HFF-Myc (cell line): ENCODE results near the gene CIT.

Experiments
- DNase-seq: peaks from one replicate; pipeline ENCODE4 v3.0.0-alpha.2; 2011; ENCODE audit warnings: low read depth; ENCODE audit errors: extremely low read depth
- H3K4me3 ChIP-seq: replicated peaks from 2 replicates; pipeline ENCODE4 v1.5.1; 2011; ENCODE audit warnings: low read depth, mild to moderate bottlenecking, control low read depth, low read length
- CTCF ChIP-seq: IDR thresholded peaks from 2 replicates; pipeline ENCODE4 v1.5.1; 2012; ENCODE audit warnings: mild to moderate bottlenecking, low read depth, low read length, control low read depth; ENCODE audit errors: missing control alignments

CIT gene

GRCh38 chr12:119676573-119676972, 200.5 kb downstream of the CIT start:
- no peak for TF ChIP-seq CTCF
- no peak overlapping the region for H3K4me3 ChIP-seq
- no peak for DNase-seq

GRCh38 chr12:119676022-119676421, 201.1 kb downstream of the CIT start:
- no peak for TF ChIP-seq CTCF
- no peak for DNase-seq
- no peak overlapping the region for H3K4me3 ChIP-seq

- no peak for TF ChIP-seq CTCF
- no peak for DNase-seq
- H3K4me3 ChIP-seq, result no peak overlapping the region
Observed at GRCh38 chr12:119674560-119674959, 202.6 kb downstream of the CIT start.

GRCh38 chr12:119673634-119674033, 203.5 kb downstream of the CIT start:
- no peak overlapping the region for H3K4me3 ChIP-seq
- TF ChIP-seq CTCF, result no peak
- DNase-seq, result no peak

GRCh38 chr12:119672194-119672593, 204.9 kb downstream of the CIT start:
- H3K4me3 ChIP-seq, result no peak overlapping the region
- no peak for DNase-seq
- no peak for TF ChIP-seq CTCF

- TF ChIP-seq CTCF, result no peak
- H3K4me3 ChIP-seq, result no peak overlapping the region
- DNase-seq, result no peak
Observed at GRCh38 chr12:119671070-119671469, 206.1 kb downstream of the CIT start.

- H3K4me3 ChIP-seq, result peak overlapping the region; percentile 81
- DNase-seq, result no peak
- no peak for TF ChIP-seq CTCF
Observed at GRCh38 chr12:119669744-119670472, 207.2 kb downstream of the CIT start.
